Lung (tissue), 12 donors: ENCODE measurements around the gene RNF2. TPM values are rescaled to one million over a fixed set of nuclear protein-coding genes. Genes with fewer than 3 reads are reported as not detected.

ENCODE experiments used
- ATAC-seq: fragments of 200-7000 bp; cut with Tn5 transposase; one replicate; pipeline ENCODE4 v1.9.1; 2020; ENCODE audit warnings: moderate number of reproducible peaks; ENCODE audit not compliant: insufficient read depth, low FRiP score
- DNase-seq, 3 donors: peaks; one replicate each; pipeline ENCODE4 v3.0.0-alpha.2; 2013 to 2017
- H3K27ac ChIP-seq, 2 donors: one replicate each; pipeline ENCODE4 v1.5.1; 2013; ENCODE audit warnings: mild to moderate bottlenecking in 2 of 2, moderate library complexity in 2 of 2, control low read depth in 1 of 2, inconsistent platforms in 1 of 2, low read depth in 1 of 2, low read length in 1 of 2
- H3K27me3 ChIP-seq, 3 donors: one replicate each; pipeline ENCODE4 v1.5.1; 2013; ENCODE audit warnings: low read length in 2 of 3; ENCODE audit not compliant: control insufficient read depth in 3 of 3, insufficient read depth in 3 of 3
- H3K36me3 ChIP-seq, 4 donors: one replicate each; pipeline ENCODE4 v1.5.1; 2013; ENCODE audit warnings: low read length in 4 of 4, mild to moderate bottlenecking in 1 of 4, moderate library complexity in 1 of 4; ENCODE audit not compliant: control insufficient read depth in 4 of 4, insufficient read depth in 4 of 4
- H3K4me1 ChIP-seq, 5 donors: one replicate each; pipeline ENCODE4 v1.5.1; 2013; ENCODE audit warnings: low read length in 5 of 5, mild to moderate bottlenecking in 2 of 5, moderate library complexity in 1 of 5; ENCODE audit not compliant: control insufficient read depth in 5 of 5, insufficient read depth in 5 of 5
- H3K4me3 ChIP-seq: one replicate; pipeline ENCODE4 v1.5.1; 2013; ENCODE audit warnings: mild to moderate bottlenecking, control low read depth, moderate library complexity
- H3K9ac ChIP-seq, 2 donors: one replicate each; pipeline ENCODE4 v1.5.1; 2013; ENCODE audit warnings: low read length in 2 of 2, control low read depth in 1 of 2; ENCODE audit not compliant: insufficient read depth in 1 of 2
- H3K9me3 ChIP-seq, 4 donors: one replicate each; pipeline ENCODE4 v1.5.1; 2013; ENCODE audit warnings: low read length in 3 of 4, mild to moderate bottlenecking in 1 of 4, moderate library complexity in 1 of 4; ENCODE audit not compliant: control insufficient read depth in 4 of 4, insufficient read depth in 3 of 4
- CTCF ChIP-seq: IDR thresholded peaks from 2 replicates; pipeline ENCODE4 v1.5.1; 2012; ENCODE audit warnings: mild to moderate bottlenecking; ENCODE audit errors: control extremely low read depth, extremely low read depth
- WGBS, 2 donors: extraction: QIAGEN DNeasy Blood & Tissue Kit; methylation state at CpG; one replicate each; pipeline ENCODE4 v1.1.7; 2013; 5-methylcytosine and 5-hydroxymethylcytosine counted together
- polyA plus RNA-seq, 2 donors: library from polyadenylated mRNA; stranded (reverse); fragments of 200-250 nt; gene quantifications; one replicate each; pipeline ENCODE4 v1.2.1, GENCODE V29; 2013
- total RNA-seq, 2 donors: library from RNA; depleted of rRNA in 1 of 2; stranded (reverse); fragments of >200 nt in 1 of 2; gene quantifications; one replicate each; pipeline ENCODE4 v1.2.1, GENCODE V29; 2014 to 2021
- donor health status: control.
- donor health status: control.
- donor health status: Bipolar disorder and iron deficiency.
- donor health status: healthy.
- donor health status: DM: yes; HTN: yes; CAD: no.

RNF2 gene
- total and polyA plus RNA-seq, 4 donors: 4.7 to 31.5 (median 12.2) TPM

- Histone ChIP-seq H3K4me1 (peaks cover 0 to 4% (median 0%) of the 10 kb centered on the region in 5 donors), H3K27me3 (no peaks in the 10 kb centered on the region), H3K36me3 (no peaks in the 10 kb centered on the region), H3K9me3 (no peaks in the 10 kb centered on the region), H3K27ac (no peak overlapping the region), H3K4me3 (no peak overlapping the region), H3K9ac (no peak overlapping the region)
- no peak for TF ChIP-seq CTCF
- DNase-seq (no peak), ATAC-seq (no peak)
These were observed 28.9 kb downstream of the RNF2 start for GRCh38 chr1:185074307-185074706.

GRCh38 chr1:185075476-185075875 is 30.1 kb downstream of the RNF2 start:
- Histone ChIP-seq H3K9me3 (no peaks in the 10 kb centered on the region), H3K36me3 (no peaks in the 10 kb centered on the region), H3K9ac (no peak overlapping the region), H3K27ac (no peak overlapping the region), H3K4me3 (no peak overlapping the region), H3K4me1 (peaks cover 0 to 7% (median 0%) of the 10 kb centered on the region in 5 donors), H3K27me3 (no peaks in the 10 kb centered on the region)
- ATAC-seq (no peak), DNase-seq (no peak)
- no peak for TF ChIP-seq CTCF
- 88 to 93% methylated on average over 3 of the region's 3 CpGs for WGBS, 2 donors

GRCh38 chr1:185077374-185077773 is 32.0 kb downstream of the RNF2 start:
- Histone ChIP-seq H3K27ac (no peak overlapping the region), H3K36me3 (no peaks in the 10 kb centered on the region), H3K9ac (no peak overlapping the region), H3K27me3 (no peaks in the 10 kb centered on the region), H3K4me1 (peaks cover 0 to 7% (median 0%) of the 10 kb centered on the region in 5 donors), H3K9me3 (no peaks in the 10 kb centered on the region), H3K4me3 (no peak overlapping the region)
- DNase-seq (no peak), ATAC-seq (no peak)
- TF ChIP-seq CTCF: no peak
- 85 to 86% methylated on average over 4 of the region's 4 CpGs for WGBS, 2 donors

- no peaks in the 10 kb centered on the region for H3K27me3 ChIP-seq
- TF ChIP-seq CTCF: no peak
- H3K4me3 ChIP-seq: no peak overlapping the region
These were observed 35.1 kb downstream of the RNF2 start for GRCh38 chr1:185080422-185080821.

More at GRCh38 chr1:185080422-185080821, 35.1 kb downstream of the RNF2 start:
- ATAC-seq (no peak), DNase-seq (no peak)
- H3K36me3 ChIP-seq: no peaks in the 10 kb centered on the region
- H3K9ac ChIP-seq: no peak overlapping the region
- no peak overlapping the region for H3K27ac ChIP-seq
- H3K9me3 ChIP-seq: no peaks in the 10 kb centered on the region
- peaks cover 0 to 2% (median 0%) of the 10 kb centered on the region in 5 donors for H3K4me1 ChIP-seq
